Measurements from ENCODE around the gene COL8A2. TPM values are rescaled to one million over a fixed set of nuclear protein-coding genes. Genes with fewer than 3 reads are reported as not detected.

COL8A2 gene
- total and polyA plus RNA-seq, 3 experiments from 2014 or later: 0.07 to 0.18 TPM; not detected in 1

GRCh38 chr1:36134505-36135329 lies 9.7 kb upstream of the COL8A2 start:
- H3K9me3 Mint-ChIP-seq: no peaks in the 10 kb centered on the region

GRCh38 chr1:36134031-36134430 lies 9.0 kb upstream of the COL8A2 start:
- no peak for DNase-seq
- Histone ChIP-seq H3K4me3 (ENCODE audit: low read length) (no peak overlapping the region), H3K27me3 (ENCODE audit: insufficient read depth, low read length, poor library complexity, severe bottlenecking) (no peaks in the 10 kb centered on the region), H3K36me3 (ENCODE audit: insufficient read depth, low read length) (peaks cover 19% of the 10 kb centered on the region), H3K27ac (ENCODE audit: low read depth, low read length) (no peak overlapping the region), H3K4me1 (ENCODE audit: insufficient read depth, low read length) (no peaks in the 10 kb centered on the region), H3K9me3 (ENCODE audit: low read length) (no peaks in the 10 kb centered on the region)
- Mint-ChIP-seq H3K9me3 (no peaks in the 10 kb centered on the region), H3K4me3 (no peak overlapping the region), H3K27ac (peak overlapping the region in 1 of 8 donors; percentile 76), H3K27me3 (no peaks in the 10 kb centered on the region), H3K4me1 (peaks cover 0 to 5% (median 3%) of the 10 kb centered on the region in 3 donors), H3K36me3 (peaks cover 0 to 26% (median 9%) of the 10 kb centered on the region in 3 donors)
- ChIA-PET POLR2A (no interaction called here), CTCF (interaction anchor here (0.8 to 4.4 kb wide), 12 partner anchors 8 to 158 kb away, joined by 3 to 76 read pairs (median 5); partner anchors contain the start of gene TRAPPC3)

More at GRCh38 chr1:36134505-36135329, 9.7 kb upstream of the COL8A2 start:
- Mint-ChIP-seq H3K27me3 (no peaks in the 10 kb centered on the region), H3K27ac (peak overlapping the region in 2 of 8 donors; percentile 58 to 76), H3K36me3 (peaks cover 0 to 33% (median 13%) of the 10 kb centered on the region in 3 donors), H3K4me3 (no peak overlapping the region), H3K4me1 (peaks cover 0 to 8% (median 3%) of the 10 kb centered on the region in 3 donors)
- H3K4me3 ChIP-seq (ENCODE audit: low read length): no peak overlapping the region
- ChIA-PET POLR2A (interaction anchor here (1.3 kb wide), 1 partner anchor 25 kb away, joined by 6 read pairs; no protein-coding TSS in a partner anchor), CTCF (interaction anchor here (0.6 to 4.4 kb wide), 17 partner anchors 11 to 157 kb away, joined by 3 to 76 read pairs (median 5); partner anchors contain the start of gene TRAPPC3)
- H3K9me3 ChIP-seq (ENCODE audit: low read length): no peaks in the 10 kb centered on the region
- H3K27ac ChIP-seq (ENCODE audit: low read depth, low read length): no peak overlapping the region
- no peak for DNase-seq
- H3K36me3 ChIP-seq (ENCODE audit: insufficient read depth, low read length): peaks cover 24% of the 10 kb centered on the region
- H3K27me3 ChIP-seq (ENCODE audit: insufficient read depth, low read length, poor library complexity, severe bottlenecking): no peaks in the 10 kb centered on the region
- H3K4me1 ChIP-seq (ENCODE audit: insufficient read depth, low read length): no peaks in the 10 kb centered on the region

- H3K36me3 Mint-ChIP-seq: peaks cover 0 to 25% (median 9%) of the 10 kb centered on the region in 3 donors
- CTCF ChIA-PET: interaction anchor here (0.8 to 4.4 kb wide), 6 partner anchors 9 to 152 kb away, joined by 3 to 76 read pairs (median 12); partner anchors contain the start of gene TRAPPC3
- Histone ChIP-seq H3K27ac (ENCODE audit: low read depth, low read length) (no peak overlapping the region), H3K4me1 (ENCODE audit: insufficient read depth, low read length) (no peaks in the 10 kb centered on the region), H3K9me3 (ENCODE audit: low read length) (no peaks in the 10 kb centered on the region), H3K27me3 (ENCODE audit: insufficient read depth, low read length, poor library complexity, severe bottlenecking) (no peaks in the 10 kb centered on the region), H3K4me3 (ENCODE audit: low read length) (no peak overlapping the region), H3K36me3 (ENCODE audit: insufficient read depth, low read length) (peaks cover 19% of the 10 kb centered on the region)
- POLR2A ChIA-PET: no interaction called here
- H3K9me3 Mint-ChIP-seq: no peaks in the 10 kb centered on the region
- H3K27me3 Mint-ChIP-seq: no peaks in the 10 kb centered on the region
- no peak for DNase-seq
- H3K4me3 Mint-ChIP-seq: no peak overlapping the region
- peaks cover 0 to 5% (median 3%) of the 10 kb centered on the region in 3 donors for H3K4me1 Mint-ChIP-seq
- peak overlapping the region in 2 of 8 donors; percentile 13 to 57 for H3K27ac Mint-ChIP-seq
These were observed 8.5 kb upstream of the COL8A2 start for GRCh38 chr1:36133484-36133883.

GRCh38 chr1:36132029-36132428 lies 7.0 kb upstream of the COL8A2 start:
- Histone ChIP-seq H3K9me3 (ENCODE audit: low read length) (no peaks in the 10 kb centered on the region), H3K36me3 (ENCODE audit: insufficient read depth, low read length) (peaks cover 6% of the 10 kb centered on the region), H3K27ac (ENCODE audit: low read depth, low read length) (no peak overlapping the region), H3K27me3 (ENCODE audit: insufficient read depth, low read length, poor library complexity, severe bottlenecking) (no peaks in the 10 kb centered on the region), H3K4me3 (ENCODE audit: low read length) (no peak overlapping the region), H3K4me1 (ENCODE audit: insufficient read depth, low read length) (no peaks in the 10 kb centered on the region)
- H3K9me3 Mint-ChIP-seq: no peaks in the 10 kb centered on the region
- peaks cover 0 to 10% (median 0%) of the 10 kb centered on the region in 3 donors for H3K36me3 Mint-ChIP-seq
- POLR2A ChIA-PET: interaction anchor here (0.5 kb wide), 1 partner anchor 10 kb away, joined by 3 read pairs; no protein-coding TSS in a partner anchor
- H3K4me1 Mint-ChIP-seq: peaks cover 0 to 5% (median 3%) of the 10 kb centered on the region in 3 donors
- H3K4me3 Mint-ChIP-seq: no peak overlapping the region
- CTCF ChIA-PET: interaction anchor here (1.4 to 1.6 kb wide), 2 partner anchors 32 to 34 kb away, joined by 3 to 4 read pairs; no protein-coding TSS in a partner anchor
- DNase-seq: no peak
- H3K27ac Mint-ChIP-seq: no peak overlapping the region
- H3K27me3 Mint-ChIP-seq: no peaks in the 10 kb centered on the region

GRCh38 chr1:36128905-36129206 lies 3.8 kb upstream of the COL8A2 start:
- Mint-ChIP-seq H3K9me3 (no peaks in the 10 kb centered on the region), H3K27me3 (peaks cover 16 to 19% of the 10 kb centered on the region in 2 donors), H3K36me3 (no peaks in the 10 kb centered on the region), H3K27ac (no peak overlapping the region), H3K4me3 (no peak overlapping the region), H3K4me1 (peaks cover 10 to 20% (median 15%) of the 10 kb centered on the region in 3 donors)
- Histone ChIP-seq H3K27me3 (ENCODE audit: insufficient read depth, low read length, poor library complexity, severe bottlenecking) (peaks cover 15% of the 10 kb centered on the region), H3K27ac (ENCODE audit: low read depth, low read length) (no peak overlapping the region), H3K36me3 (ENCODE audit: insufficient read depth, low read length) (no peaks in the 10 kb centered on the region), H3K4me1 (ENCODE audit: insufficient read depth, low read length) (no peaks in the 10 kb centered on the region), H3K4me3 (ENCODE audit: low read length) (no peak overlapping the region), H3K9me3 (ENCODE audit: low read length) (no peaks in the 10 kb centered on the region)
- DNase-seq: no peak
- ChIA-PET CTCF (interaction anchor here (1.1 to 2.1 kb wide), 2 partner anchors 38 to 59 kb away, joined by 4 to 6 read pairs; no protein-coding TSS in a partner anchor), POLR2A (no interaction called here)

GRCh38 chr1:36128126-36128904 lies 3.3 kb upstream of the COL8A2 start:
- H3K4me3 ChIP-seq (ENCODE audit: low read length): no peak overlapping the region
- CTCF ChIA-PET: interaction anchor here (1.1 to 2.1 kb wide), 2 partner anchors 37 to 60 kb away, joined by 4 to 6 read pairs; no protein-coding TSS in a partner anchor
- Mint-ChIP-seq H3K27ac (peak overlapping the region in 1 of 8 donors; percentile 50), H3K36me3 (no peaks in the 10 kb centered on the region), H3K4me3 (peak overlapping the region in 1 of 7 donors; percentile 75), H3K4me1 (peaks cover 12 to 24% (median 20%) of the 10 kb centered on the region in 3 donors), H3K27me3 (peaks cover 21 to 24% of the 10 kb centered on the region in 2 donors), H3K9me3 (no peaks in the 10 kb centered on the region)
- no peak for DNase-seq
- H3K4me1 ChIP-seq (ENCODE audit: insufficient read depth, low read length): no peaks in the 10 kb centered on the region
- peaks cover 18% of the 10 kb centered on the region for H3K27me3 ChIP-seq (ENCODE audit: insufficient read depth, low read length, poor library complexity, severe bottlenecking)
- no peaks in the 10 kb centered on the region for H3K36me3 ChIP-seq (ENCODE audit: insufficient read depth, low read length)
- POLR2A ChIA-PET: interaction anchor here (0.6 kb wide), 1 partner anchor 83 kb away, joined by 3 read pairs; no protein-coding TSS in a partner anchor
- H3K9me3 ChIP-seq (ENCODE audit: low read length): no peaks in the 10 kb centered on the region
- H3K27ac ChIP-seq (ENCODE audit: low read depth, low read length): no peak overlapping the region

- Mint-ChIP-seq H3K36me3 (peaks cover 0 to 5% (median 0%) of the 10 kb centered on the region in 3 donors), H3K9me3 (no peaks in the 10 kb centered on the region), H3K27me3 (peaks cover 28 to 38% of the 10 kb centered on the region in 2 donors), H3K4me3 (no peak overlapping the region), H3K27ac (no peak overlapping the region), H3K4me1 (peaks cover 13 to 31% (median 21%) of the 10 kb centered on the region in 3 donors)
- Histone ChIP-seq H3K27ac (ENCODE audit: low read depth, low read length) (no peak overlapping the region), H3K27me3 (ENCODE audit: insufficient read depth, low read length, poor library complexity, severe bottlenecking) (peaks cover 18% of the 10 kb centered on the region), H3K36me3 (ENCODE audit: insufficient read depth, low read length) (no peaks in the 10 kb centered on the region), H3K4me1 (ENCODE audit: insufficient read depth, low read length) (no peaks in the 10 kb centered on the region), H3K9me3 (ENCODE audit: low read length) (no peaks in the 10 kb centered on the region), H3K4me3 (ENCODE audit: low read length) (no peak overlapping the region)
- no peak for DNase-seq
- ChIA-PET POLR2A (no interaction called here), CTCF (interaction anchor here (1.1 to 2.1 kb wide), 2 partner anchors 61 to 293 kb away, joined by 3 to 6 read pairs; no protein-coding TSS in a partner anchor)
These were observed 1.9 kb upstream of the COL8A2 start for GRCh38 chr1:36126797-36127500.
